GM18870 (cell line): ENCODE results near the gene MTREX.

Experiments
- ATAC-seq: cut with Tn5 transposase; IDR thresholded peaks from one replicate; pipeline ENCODE4 v1.9.1; 2021; ENCODE audit warnings: moderate library complexity; ENCODE audit not compliant: unreplicated experiment

MTREX gene

GRCh38 chr5:55377810-55378209, 70.0 kb downstream of the MTREX start:
- ATAC-seq = no peak

DNA sequence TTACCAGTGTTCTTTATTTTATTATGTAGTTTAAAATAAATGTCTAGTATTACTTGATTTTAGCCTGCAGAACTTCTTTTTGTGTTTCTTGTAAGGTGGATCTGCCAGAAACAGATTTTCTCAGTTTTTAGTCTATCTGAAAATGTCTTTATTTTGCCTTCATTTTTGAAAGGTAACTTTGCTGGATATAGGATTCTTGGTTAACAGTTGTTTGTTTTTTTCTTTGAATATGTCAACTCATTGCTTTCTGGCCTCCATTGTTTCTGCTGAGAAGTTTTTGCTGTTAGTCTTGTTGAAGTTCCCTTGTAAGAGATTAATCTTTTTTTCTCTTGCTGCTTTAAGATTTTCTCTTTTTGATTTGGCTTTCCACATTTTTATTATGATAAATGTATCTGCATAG, 75.5 kb downstream of the MTREX start:
- no peak for ATAC-seq

- no peak for ATAC-seq
These were observed 76.3 kb downstream of the MTREX start for GRCh38 chr5:55384072-55384471.

DNA sequence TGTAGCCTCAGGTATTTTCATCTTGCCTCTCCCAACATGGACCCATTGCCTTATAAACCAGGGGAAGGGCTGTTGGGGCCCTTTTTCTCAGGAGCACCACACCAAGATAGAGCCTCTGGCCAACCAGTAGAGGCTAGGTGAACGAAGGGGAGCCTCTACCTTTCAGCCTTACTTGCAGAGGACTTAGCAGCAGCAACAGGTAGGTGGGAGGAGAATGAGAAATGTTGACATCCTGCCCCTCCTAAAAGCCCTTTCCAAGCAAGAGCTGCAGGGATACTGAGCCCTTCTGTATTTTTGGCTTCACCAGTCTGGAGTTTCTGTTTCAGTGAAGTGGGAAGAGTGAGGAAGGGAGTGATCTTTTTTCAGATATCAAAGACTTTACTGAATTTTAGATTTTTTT, 77.4 kb downstream of the MTREX start:
- no peak for ATAC-seq

DNA sequence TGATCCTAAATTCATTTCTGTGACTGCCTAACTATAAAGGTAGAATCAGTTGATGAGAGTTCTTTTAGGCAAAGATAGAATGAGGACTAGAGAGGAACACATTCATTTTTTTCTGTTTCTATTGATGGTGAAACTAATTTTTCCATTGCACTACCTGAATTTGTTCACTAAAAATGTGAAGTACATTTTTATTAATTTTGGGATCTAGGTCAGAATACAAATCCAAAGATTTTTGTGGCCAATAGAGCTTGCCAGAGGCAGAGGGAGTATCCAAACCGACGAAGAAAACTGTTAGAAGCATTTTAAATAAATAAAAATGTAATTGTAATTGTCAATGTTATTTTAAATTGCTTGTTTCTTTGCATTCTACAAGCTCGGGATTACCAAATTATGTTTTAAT, 78.1 kb downstream of the MTREX start:
- ATAC-seq = no peak

GRCh38 chr5:55386356-55386755, 78.6 kb downstream of the MTREX start:
- no peak for ATAC-seq

DNA sequence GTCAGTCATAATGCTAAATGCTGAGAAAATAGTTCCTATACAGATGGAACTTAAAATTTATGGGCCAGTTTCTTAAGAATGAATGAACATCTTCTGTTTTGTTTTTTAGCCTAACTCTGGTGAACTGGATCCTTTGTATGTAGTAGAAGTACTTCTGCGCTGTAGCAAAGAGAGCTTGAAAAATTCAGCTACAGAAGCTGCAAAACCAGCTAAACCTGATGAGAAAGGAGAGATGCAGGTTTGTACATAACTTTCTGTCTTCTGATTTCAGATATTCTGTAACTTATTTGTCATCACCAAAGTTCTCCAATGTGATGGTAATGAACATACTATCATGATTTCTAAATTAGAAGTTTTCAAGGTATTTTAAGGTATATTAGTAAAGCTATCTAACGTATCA, 80.1 kb downstream of the MTREX start:
- no peak for ATAC-seq

GRCh38 chr5:55391707-55392106, 83.9 kb downstream of the MTREX start:
- ATAC-seq = no peak

- no peak for ATAC-seq
These were observed 84.9 kb downstream of the MTREX start for GRCh38 chr5:55392669-55393068.

DNA sequence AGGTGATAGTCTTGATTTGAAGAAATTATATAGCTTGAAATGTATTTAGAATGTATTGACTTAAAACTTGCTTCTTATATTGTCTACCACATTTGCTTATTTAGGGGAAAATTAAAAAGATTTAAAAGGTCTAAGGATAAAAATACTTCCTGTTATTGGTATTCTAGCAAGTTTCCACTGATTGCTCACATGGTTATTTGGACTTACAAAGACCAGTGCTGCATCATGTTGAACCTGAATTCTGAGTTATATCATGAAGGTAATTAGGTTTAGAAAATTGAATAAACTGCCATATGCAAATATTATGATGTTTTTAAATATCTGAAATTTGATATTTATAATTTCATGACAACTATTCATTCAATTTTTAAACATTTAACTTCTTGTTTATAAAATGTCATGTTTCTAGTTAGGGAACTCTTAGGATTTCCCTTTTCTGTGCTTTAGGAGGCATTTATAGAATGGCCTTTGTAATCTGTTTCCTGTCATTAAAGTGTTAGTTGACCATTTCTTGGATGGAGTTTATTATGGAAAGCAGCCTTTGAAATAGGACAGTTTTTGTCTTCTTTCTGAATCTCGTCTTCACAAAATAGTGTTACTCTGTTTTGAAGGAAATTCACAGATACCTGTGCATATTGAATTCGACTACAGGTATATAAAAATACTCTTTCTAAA, 85.8 kb downstream of the MTREX start:
- no peak for ATAC-seq

DNA sequence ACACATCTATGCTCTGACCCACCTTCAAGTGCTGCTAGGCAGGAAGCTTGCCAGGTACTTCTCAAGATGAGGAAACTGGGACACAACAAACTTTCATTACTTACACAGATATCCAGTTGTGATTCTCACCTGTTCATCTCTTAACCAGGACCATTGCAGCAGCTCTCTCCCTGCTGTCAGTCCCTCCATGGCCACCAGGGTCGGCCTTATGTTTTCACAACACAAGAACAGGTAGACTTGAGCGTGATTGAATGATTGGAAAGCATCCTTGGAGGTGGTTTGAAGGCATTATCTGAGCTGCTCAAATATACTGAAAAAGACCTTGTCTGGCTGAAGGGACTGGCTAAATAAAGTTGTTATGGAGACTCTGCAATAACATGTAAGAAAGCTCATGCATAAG, 94.4 kb downstream of the MTREX start:
- ATAC-seq = no peak

GRCh38 chr5:55406292-55406691, 98.5 kb downstream of the MTREX start:
- ATAC-seq = no peak

GRCh38 chr5:55407059-55407684, 99.4 kb downstream of the MTREX start:
- ATAC-seq = no peak

DNA sequence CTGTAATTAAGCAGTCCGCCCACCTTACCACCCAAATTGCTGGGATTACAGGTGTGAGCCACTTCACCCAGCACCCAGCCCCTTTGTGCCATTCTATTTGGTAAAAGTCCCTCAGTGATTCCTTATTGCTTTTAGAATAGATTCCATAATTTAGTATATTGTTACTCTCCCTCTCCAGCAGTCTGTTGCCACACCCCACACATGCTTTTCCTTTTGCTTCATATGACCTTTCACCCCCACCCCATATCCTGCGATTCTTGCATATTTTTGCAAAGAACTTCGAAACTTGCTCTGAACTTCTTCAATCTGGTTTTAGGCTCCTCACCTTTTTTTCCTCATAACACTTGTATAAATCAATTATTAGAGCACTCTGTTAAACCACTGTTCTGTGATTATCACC, 100.2 kb downstream of the MTREX start:
- ATAC-seq = no peak

GRCh38 chr5:55409775-55410174, 102.0 kb downstream of the MTREX start:
- ATAC-seq = no peak

DNA sequence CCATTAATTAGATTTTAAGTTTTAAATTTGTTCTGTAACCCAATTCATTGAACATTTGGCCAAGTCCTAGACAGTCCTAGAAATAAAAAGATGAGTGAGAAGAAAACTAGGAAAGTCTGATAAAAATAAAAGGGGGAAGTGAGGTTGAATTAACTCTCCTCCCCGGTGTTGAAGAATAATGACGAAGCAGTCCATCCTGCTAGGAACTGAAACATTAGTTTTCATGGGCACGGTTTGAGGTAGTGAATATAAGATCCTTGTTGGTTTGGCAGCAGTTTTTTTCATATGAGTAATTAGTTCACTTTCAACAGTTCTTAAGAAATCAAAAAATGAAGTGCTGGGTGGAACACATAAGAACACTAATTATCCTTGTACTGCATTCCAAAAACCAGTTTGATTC, 103.1 kb downstream of the MTREX start:
- no peak for ATAC-seq

DNA sequence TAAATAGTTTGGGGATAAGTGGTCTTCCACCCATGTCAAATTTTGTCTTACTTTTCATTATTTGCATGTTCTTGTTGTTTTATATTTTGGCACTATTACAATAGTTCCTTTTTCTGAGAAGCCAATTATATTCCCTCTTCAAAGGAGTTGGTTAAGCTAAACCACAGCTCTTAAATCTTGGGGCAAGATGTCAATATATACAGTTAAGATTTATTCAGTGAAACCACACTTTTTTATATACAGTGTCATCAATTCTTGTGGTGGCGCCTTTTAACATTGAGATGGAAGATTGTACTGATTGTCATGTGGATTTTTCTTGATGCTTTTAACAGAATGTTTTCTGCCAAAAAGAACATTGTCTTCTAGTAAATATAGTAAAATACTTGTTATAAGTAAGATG, 104.1 kb downstream of the MTREX start:
- no peak for ATAC-seq

DNA sequence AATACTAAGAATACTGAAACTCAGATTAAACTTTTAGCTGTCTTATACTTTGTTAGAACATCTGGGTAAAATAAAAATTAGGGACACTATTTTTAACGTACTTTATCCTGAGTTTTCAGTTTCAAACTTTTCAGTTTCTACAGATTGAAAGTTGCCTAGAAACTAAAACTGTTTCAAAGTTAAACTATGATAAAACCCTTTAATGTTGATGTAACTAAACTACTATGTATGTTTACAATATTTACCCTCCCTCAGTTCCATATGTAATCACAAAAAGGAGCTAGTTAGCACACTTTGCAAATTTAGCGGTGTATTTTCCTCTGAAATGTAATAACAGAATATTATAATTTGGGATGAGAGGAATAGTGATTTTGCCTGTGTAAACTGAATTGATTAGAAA, 105.9 kb downstream of the MTREX start:
- no peak for ATAC-seq

- ATAC-seq = no peak
These were observed 107.3 kb downstream of the MTREX start for GRCh38 chr5:55415071-55415470.

- no peak for ATAC-seq
These were observed 108.5 kb downstream of the MTREX start for GRCh38 chr5:55416306-55416705.

GRCh38 chr5:55418994-55419968, 111.5 kb downstream of the MTREX start:
- ATAC-seq = no peak

GRCh38 chr5:55421074-55421529, 113.3 kb downstream of the MTREX start:
- ATAC-seq = peak; percentile 93
